ENCODE data around the gene CFP.

DNA sequence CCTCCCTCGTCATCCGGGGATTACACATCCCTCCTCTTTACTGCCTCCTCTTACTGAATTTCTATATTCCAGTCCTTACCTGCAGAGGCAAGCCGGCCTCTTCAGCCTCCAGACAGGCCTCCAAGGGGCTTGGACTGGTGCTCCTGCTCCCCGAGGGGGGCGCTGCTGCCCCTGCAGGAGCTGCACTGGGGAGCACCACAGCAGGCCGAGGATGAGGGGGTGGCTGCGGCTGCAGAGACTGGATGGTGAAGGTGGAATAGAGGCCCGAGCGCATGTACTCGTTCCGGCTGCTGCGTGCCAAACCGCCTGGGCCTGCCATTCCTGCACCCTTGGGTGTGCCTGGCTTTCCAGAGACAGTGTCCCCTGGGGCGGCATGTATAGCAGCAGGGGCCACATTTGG is 9.1 kb upstream of the CFP start:
- TF ChIP-seq, protein P1, sequence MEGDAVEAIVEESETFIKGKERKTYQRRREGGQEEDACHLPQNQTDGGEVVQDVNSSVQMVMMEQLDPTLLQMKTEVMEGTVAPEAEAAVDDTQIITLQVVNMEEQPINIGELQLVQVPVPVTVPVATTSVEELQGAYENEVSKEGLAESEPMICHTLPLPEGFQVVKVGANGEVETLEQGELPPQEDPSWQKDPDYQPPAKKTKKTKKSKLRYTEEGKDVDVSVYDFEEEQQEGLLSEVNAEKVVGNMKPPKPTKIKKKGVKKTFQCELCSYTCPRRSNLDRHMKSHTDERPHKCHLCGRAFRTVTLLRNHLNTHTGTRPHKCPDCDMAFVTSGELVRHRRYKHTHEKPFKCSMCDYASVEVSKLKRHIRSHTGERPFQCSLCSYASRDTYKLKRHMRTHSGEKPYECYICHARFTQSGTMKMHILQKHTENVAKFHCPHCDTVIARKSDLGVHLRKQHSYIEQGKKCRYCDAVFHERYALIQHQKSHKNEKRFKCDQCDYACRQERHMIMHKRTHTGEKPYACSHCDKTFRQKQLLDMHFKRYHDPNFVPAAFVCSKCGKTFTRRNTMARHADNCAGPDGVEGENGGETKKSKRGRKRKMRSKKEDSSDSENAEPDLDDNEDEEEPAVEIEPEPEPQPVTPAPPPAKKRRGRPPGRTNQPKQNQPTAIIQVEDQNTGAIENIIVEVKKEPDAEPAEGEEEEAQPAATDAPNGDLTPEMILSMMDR (IDR thresholded peaks at IDR 0.05) = no peak
- no peak for TF ChIP-seq EZH2 (IDR thresholded peaks at IDR 0.05; ENCODE audit: borderline replicate concordance, insufficient read depth, low read depth, low read length, poor library complexity, severe bottlenecking)

Data from B cell (primary cell).